AG08396 (cell line): ENCODE data around the gene MPP4.
A peak's percentile ranks its signal among the peaks of the same experiment; 100 is the strongest.
"Not testable (repeated sequence)": the region's sequence is repeated elsewhere in the genome, so short reads cannot be mapped to it uniquely, and the experiment has no call there.

ENCODE experiments used
- DNase-seq: peaks from one replicate; pipeline ENCODE4 v3.0.0; 2012; ENCODE audit warnings: low spot score, mixed read lengths

The MPP4 gene

DNA sequence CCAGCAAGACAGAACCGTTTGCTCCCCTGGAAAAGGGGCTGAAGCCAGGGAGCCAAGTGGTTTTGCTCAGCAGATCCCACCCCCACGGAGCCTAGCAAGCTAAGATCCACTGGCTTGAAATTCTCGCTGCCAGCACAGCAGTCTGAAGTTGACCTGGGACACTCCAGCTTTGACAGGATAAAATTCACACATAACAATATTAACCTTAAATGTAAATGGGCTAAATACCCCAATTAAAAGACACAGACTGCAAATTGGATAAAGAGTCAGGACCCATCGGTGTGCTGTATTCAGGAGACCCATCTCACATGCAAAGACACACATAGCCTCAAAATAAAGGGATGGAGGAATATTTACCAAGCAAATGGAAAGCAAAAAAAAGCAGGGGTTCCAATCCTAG is 27.2 kb downstream of the MPP4 start:
- not testable (repeated sequence) for DNase-seq

DNA sequence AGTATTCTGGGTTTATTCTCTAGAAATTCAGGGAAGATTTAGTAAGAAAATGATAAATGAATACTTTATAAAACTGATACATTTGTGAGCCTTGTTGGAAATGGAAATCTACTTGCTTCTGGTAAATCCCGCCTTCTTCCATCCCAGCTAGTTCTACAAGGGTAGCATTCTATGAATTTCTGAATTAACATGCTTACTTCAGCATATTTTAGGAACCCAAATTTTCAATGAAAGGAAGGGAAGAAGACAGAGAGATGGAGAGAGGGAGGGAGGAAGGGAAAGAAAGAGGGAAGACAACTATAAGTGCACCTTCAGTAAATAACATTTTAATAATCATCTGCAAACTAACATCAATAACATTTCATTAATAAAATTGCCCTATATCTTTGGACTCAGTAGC is 28.6 kb downstream of the MPP4 start:
- no peak for DNase-seq

DNA sequence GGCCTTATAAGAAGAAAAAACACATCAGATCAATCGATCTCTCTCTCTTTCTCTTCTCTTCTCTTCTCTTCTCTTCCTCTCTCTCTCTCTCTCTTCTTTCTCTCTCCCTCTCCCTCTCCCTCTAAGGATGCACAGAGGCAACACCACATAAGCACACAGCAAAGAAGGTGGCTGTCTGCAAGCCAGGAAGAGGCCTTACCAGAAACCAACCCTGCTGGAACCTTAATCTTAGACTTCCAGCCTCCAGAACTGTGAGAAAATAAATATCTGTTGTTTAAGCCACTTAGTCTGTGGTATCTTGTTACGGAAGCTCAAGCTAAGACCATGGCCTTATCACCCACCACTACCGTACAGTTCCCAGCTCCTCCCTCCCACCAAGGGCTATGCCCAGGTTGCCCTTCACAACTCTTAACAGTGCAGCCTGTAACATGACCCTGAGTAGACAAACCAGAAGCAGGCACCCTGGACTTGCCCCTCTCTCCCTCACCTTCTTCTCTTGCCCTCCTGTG is 30.0 kb downstream of the MPP4 start:
- DNase-seq = no peak

DNA sequence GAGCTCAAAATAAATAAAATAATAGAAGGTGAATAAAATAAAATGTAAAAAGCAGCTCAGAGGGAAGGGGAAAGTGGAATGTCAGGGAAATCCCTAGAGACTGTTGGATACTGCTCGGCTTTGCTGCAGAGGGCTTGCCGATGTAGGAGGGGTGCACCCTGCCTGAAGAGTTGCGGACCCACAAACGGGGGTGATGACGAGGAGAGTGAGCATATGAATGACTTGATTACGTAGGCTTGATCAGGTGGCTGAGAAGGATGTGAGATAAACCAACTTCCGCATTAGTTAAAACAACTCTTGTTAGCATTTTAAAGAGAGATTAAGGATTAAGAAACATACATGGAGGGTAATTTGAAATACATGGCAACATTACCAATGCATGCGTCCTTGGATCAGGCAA is 34.1 kb downstream of the MPP4 start:
- DNase-seq = no peak

DNA sequence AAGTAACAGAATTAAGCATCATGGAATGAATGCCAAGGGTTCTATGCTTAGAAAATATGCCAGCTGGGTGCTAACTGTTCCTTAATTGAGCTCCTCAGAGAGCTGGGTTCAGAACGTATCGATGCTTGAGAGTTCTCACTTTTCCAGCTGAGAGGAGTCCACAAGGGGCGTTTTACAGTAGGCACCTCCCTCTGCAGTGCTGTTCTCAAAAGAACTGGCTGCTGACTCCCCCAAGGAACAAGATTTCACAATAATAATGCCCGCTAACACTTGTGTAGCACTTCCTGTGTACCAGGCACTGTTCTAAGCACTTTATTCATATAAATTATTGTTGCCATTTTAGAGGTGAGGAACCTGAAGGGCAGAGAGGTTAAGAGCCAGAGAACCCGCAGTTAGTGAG is 37.1 kb downstream of the MPP4 start:
- no peak for DNase-seq

DNA sequence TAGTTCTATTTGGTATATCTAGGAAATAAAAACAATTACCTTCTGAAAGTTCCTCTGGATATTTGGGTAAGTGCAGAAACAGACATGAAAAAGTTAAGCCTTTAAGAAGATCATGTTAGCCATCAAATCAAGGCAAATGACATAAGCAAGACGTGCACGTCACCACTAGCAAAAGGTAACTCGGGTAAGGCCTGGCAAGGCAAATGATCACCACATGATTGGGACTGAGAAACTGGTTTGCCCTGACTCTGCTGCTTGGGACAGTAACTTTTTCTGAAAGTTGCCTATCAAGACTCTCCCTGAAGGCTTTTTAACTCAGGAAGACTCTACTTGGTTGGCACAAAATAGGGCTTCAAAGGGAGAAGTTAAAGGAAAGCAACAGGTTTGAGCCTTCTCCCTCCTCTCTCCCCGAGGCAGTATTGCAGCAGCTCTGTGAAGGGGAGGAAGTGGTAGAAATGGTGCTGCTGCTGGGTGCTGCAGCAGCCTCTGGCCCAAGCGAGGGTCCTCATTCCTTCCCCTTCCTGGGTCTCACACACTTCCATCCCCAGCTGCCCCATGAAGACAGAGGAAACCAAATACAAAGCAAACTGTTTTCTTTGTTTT is 38.0 kb downstream of the MPP4 start:
- DNase-seq = no peak

DNA sequence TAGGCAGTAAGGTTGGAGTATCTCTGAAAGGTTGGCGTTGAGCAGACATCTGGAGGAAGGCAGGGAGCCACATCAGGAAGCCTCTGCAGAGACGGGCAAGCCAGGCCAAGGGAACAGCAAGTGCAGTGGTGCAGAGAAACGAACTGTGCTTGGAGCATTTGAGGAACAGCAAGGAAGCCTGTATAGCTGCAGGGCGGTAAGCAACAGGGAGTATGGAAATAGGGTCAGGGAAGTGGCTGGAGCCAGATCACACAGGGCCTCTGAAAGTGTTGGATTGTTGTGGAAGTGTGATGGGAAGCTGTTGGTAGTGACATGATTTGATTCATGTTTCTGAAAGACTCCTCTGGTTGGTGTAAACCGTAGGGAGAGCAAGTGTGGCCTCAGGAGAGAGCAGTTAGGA is 41.7 kb downstream of the MPP4 start:
- DNase-seq = no peak

DNA sequence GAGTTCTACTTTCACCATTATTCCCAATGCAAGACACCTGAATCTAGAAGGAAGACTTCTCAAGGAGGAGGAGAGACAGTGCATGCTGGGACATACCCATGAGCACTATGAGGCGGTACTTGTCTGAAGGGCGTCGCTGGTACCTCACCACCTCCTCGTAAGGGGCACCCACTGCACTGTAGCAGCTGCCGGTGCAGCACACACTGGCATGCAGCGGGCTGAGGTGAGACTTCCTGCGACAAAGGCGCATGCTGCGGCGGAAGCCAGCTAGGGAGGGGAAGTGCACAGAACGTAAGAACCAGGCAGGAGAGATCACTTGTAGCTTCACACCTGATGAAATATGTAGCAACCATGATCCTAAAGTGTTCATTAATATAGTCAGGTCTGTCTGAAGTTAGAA is 42.3 kb downstream of the MPP4 start:
- no peak for DNase-seq

DNA sequence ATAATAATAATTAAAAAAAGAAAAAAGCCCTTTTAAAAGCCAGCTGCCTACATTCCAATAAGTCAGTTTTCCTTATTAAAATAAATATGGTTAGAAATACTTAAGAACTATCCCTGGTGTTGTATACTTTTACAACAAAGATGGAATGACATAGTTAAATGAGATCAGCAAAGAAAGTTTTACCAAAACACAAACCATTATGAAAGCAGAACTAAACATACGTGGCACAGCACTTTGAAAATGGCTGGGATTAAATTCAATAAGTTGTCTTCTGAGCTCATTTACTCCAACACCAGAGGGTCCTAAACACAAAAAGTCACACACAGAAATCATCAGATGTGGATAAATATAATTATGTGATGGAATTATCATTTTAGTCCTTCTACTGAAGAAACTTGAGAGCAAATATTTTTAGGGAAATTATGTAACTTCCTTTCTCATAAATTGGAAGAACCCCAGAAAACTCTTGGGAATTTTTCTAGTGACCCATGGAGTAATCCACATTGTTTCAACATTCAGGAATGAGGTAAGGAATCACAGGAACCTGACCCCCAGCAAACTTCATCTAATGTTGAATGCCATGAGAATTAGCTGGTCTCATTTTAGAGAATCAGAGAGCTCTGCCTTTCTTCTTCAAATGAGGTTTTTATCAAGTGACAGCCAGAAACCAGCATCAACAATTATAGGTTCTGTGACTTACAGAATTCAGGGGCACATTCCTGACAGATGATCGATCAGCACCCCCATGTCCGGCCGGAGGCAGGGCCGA is 43.6 kb downstream of the MPP4 start:
- peak; percentile 54 for DNase-seq

DNA sequence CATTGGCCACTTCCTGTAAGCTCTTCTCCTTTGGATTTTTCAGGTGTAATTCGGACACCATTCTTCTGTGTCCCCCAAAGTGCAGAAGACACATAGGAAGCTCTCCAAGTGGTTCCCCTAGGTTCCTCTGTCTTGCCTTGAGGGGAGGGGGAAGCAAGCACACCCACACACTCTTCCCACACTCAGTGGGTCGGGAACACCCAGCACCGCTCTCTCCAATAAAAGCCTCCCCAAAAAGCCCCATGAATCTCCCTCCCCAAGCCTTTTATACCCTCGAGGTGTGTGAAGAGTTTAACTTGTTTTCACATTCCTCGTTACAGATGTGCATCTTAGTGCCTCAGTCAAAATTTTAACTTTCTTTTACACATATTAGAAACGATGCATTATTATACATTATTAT is 45.2 kb downstream of the MPP4 start:
- DNase-seq = no peak

DNA sequence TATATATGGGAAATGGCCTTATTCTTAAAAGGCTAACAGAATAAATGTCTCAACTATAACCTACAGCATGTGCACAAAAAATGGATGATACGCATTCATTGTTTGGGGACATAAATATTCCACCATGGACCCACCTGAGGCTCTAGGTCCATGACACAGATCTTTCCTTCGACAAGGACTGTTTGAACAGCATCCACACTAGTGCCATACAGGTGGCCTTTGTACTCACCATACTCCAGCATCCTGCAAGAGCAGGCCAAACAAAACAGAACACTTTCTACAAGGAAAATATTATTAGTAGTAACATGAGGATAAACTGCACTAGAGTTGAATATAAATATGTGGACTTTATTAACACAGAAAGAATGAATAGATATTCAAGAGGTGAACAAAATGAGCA is 49.0 kb downstream of the MPP4 start:
- no peak for DNase-seq

DNA sequence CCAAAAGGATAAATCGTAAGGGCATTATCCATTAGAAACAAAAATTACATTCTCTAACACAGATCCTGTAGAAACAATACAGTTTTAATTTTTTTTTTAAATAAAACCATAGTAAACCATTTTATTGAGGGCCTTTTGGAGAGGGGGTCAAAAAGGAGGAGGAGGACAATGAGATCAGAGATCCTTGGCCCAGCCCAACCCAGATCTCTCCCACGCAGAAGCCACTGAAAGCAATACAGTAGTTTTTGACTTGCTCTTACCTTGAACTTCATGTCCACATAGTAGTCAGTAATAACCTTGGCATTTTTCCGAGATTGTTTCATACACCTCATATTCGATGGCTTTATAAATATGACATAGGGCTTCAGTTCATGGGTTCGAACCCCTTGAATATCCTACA is 51.0 kb downstream of the MPP4 start:
- DNase-seq = no peak

DNA sequence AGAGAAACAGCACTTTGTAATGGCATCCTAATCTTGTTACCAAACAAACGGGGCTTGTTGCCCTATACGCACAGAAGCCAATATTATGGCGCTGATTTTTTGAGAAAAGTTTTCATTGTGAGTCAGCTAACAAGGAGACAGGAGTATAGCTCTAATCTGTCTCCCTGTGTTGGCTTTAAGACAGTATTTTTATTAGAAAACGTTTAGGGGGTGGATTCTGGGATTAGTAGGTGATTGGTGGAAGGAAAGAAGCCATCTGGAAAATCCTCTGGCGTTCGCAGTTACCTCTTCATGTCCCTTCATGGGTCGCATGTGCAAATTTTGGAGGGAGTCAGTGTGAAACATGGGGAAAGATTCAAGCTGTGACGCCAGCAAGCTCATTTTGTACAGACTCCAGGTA is 54.4 kb downstream of the MPP4 start:
- DNase-seq = no peak

DNA sequence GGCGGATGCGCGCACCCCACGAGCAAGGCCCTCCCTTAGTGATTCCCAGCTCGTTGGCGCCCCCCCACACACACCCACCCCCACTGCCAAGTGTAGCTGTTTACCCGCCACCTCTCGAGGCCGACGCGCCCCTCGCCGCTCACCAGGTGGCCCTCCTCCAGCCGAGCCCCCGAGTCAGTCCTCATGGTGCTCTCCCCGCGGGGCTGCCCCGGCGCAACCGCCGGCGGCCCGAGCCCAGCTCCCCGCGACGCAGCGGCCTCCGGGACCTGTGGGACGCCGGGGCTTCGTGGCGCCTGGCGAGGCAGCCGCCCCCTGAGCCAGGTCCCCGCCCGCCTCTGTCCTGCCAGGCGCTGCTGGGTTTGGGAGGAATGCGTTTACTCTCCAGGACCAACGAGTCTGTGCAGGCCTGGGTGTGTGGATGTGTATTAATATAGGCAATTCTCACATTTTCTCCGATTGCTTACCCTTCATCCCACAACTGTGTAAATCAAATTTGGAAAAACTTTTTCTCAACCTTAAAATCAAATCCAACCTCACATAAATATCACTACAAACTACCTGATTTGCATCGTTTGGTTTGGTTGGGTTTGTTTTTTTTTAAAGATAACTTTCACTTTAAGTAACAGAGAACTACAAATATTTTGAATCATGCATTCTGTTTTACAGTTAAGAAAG is 55.1 kb downstream of the MPP4 start, which contains the start of gene TMEM237:
TMEM237 (minus strand) TSS at position 288 of the 675 bp plus-strand sequence; CDS start at position 185, 103 bp downstream.
- DNase-seq = peak; percentile 56

DNA sequence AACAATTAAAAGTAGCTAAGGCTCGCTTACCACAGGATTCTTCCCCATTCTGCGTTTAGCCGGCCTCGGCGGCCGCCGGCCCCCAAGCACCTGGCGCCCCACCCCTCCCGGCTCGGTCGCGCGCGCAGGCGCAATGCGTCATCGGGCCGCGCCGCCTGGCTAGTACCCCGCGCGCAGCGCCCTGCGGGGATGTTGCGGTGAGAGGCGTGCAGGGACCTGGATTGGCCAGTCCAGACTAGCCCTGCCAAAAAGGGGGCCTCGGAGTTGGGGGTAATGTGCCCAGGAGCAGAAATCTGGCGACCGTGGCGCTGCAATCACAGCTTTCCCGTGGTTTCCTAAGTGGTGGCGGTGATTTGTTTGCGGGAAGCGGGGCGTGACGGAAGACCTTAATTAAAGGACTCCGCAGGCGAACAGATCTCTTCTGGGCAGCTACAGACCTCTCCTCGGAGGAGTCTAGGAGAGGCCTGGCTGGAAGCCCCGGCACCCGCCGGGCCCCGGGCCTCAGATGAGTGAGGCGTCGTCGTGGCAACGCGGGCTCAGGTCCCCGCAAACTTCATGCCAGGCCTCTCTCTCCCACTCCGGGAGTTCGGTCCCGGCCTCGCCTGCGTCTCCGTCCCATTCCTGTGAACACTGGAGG is 55.7 kb downstream of the MPP4 start:
- DNase-seq = peak; percentile 93

DNA sequence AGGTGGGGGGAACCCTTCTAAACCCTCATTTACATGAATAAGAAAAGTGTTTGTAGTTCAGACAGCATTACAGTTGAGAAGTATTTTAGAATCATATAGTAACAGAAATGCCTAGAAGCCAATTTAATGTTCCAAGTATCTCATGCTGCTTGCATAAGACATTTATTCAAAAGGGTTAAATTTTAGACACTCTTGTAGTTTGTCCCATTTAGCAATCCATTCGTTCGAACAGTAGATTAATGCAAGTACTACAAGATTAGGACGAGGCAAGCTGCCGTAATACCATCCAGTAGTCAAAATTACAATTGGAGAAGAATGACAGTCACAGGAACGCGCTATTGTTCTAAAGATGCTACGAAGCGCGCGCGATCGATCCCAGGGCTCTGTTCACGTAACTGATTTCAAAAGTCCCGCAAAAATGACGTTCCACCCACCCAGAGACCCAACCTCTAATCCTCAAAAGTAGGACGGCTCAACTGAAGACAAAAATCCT is 56.3 kb downstream of the MPP4 start:
- DNase-seq = no peak

DNA sequence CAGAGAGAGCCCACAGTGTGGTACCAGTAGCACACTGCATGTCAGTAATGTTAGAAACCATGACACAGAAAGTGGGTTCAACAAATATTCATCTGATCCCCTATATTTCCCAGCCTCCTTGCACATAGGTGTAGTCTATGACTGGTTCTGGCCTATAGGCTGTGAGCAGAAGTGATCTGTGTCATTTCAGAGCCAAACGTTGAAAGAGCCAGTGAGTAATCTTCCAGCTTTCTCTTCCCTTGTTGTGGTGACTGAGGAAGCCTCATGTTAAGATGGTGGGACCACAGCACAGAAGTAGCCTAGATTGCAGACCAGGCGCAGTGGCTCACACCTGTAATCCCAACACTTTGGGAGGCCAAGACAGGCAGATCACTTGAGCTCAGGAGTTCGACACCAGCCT is 59.2 kb downstream of the MPP4 start:
- DNase-seq = no peak

DNA sequence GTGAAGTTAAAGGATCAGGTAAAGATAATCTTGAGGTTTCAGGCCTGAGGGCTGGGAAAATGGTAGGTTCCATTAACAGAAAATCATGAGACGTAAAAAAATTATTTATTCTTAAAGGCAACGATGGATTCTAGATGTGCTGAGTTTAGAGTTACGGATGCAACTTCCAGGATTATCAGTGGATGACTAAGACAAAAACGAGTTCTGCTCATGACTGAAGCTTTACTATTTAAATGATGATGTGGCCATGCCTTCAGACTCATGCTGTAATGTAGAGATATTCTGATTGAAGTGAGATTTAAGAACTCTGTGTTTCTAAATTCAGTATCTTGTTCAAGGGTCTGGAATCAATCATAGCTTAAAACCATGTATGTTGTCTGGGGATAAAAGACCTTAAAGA is 60.1 kb downstream of the MPP4 start:
- DNase-seq = no peak

DNA sequence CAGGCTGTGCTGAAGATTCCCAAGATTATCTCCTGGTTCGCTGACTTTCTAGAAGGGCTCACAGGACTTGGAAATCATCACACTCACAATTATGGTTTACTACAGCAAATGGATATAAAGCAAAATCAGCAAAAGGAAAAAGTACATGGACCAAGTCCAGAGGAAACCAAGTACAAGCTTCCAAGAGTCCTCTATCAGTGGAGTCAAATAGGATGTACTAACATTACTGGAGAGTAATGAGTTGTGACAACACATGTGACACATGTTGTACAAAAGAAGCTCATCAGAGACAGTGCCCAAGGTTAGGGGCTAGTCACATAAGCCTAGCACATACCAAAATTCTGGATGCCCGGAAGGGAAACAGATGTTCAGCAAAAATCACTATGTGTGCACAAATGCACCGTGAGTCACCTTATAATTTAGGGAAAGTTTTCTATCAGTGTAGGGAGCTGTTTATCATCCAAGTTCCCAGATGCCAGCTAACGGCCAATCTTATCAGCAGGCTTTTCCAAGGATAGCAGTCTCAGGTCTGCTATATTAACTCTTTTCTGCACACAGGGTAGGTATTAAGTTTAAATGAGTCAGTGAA is 64.7 kb downstream of the MPP4 start:
- no peak for DNase-seq

DNA sequence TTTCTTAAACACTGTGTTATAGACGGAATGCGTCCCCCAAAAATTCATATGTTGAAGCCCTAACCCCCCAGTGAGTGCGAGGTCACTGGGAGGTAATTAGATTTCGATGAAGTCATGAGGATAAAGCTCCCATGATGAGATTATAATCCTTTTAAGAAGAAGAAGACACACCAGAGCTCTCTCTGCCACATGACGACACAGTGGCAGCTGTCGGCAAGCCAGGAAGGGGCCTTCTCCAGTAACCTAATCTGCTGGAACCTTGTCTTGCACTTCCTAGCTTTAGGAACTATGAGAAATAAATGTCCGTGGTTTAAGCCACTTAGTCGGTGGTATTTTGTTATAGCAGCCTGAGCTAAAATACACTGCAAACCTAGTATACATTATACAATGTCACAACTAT is 67.4 kb downstream of the MPP4 start:
- no peak for DNase-seq

DNA sequence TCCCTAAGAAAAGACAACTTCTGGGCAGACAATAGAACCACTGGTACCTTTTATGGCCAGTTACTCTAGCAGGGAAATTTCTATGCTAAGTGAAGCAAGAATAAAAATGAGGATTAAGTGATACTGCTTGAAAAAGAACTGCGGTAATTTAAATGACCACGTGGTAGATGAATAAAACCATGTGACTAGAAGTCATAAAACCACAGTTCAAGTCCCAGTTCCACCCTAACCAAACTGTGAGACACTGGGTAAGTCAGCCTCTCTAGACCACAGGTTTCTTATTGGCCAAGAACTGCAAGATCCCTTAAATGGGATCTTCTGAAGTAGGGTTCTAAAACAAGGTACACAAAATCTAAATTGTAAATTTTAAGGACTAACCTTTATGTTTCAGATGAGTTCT is 67.9 kb downstream of the MPP4 start:
- DNase-seq = no peak

DNA sequence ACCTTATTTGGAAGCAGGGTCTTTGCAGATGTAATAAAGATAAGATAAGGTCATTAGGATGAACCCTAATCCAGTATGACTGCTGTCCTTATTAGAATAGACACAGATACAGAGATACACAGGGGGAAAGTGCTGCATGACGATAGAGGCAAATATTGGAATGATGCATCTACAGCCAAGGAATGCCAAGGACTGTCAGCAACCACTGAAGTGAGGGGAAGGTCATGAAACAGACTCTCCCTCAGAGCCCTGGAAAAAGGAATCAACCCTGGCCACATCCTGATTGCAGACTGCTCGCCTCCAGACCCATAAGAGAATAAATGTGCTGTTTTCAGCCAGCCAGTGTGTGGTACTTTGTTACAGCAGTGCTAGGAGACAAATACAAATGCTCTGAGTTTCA is 69.9 kb downstream of the MPP4 start:
- DNase-seq = no peak
